SK-N-SH treated with all-trans-retinoic acid at 6 μM for 48 hours (cell line): ENCODE data around the gene RETREG3.

Experiments
- ATAC-seq: fragments of 200-7000 bp; cut with Tn5 transposase; 3 replicates; pipeline ENCODE4 v1.9.1; 2020; ENCODE audit warnings: mild to moderate bottlenecking, moderate library complexity
- ARNTL ChIP-seq: fragments of 450-650 bp; formaldehyde crosslinking; IDR thresholded peaks from 2 replicates; pipeline ENCODE4 v1.5.0; 2020; ENCODE audit warnings: low read depth, mild to moderate bottlenecking, moderate library complexity, borderline replicate concordance
- BACH2 ChIP-seq: fragments of 250-450 bp; sonication (Bioruptor Pico); IDR thresholded peaks from 2 replicates; pipeline ENCODE4 v1.9.0; 2021; ENCODE audit warnings: mild to moderate bottlenecking, borderline replicate concordance
- CSDC2 ChIP-seq: fragments of 250-450 bp; sonication (Bioruptor Pico); IDR thresholded peaks from 2 replicates; pipeline ENCODE4 v1.5.0; 2020; ENCODE audit warnings: mild to moderate bottlenecking, moderate library complexity
- ESRRG ChIP-seq: fragments of 250-450 bp; sonication (Bioruptor Pico); IDR thresholded peaks from 2 replicates; pipeline ENCODE4 v1.6.1; 2021; ENCODE audit warnings: mild to moderate bottlenecking
- GLIS3 ChIP-seq: fragments of 250-450 bp; sonication (Bioruptor Pico); IDR thresholded peaks from 2 replicates; pipeline ENCODE4 v1.5.0; 2020; ENCODE audit warnings: mild to moderate bottlenecking, moderate library complexity
- ISL1 ChIP-seq: fragments of 250-450 bp; sonication (Bioruptor Pico); IDR thresholded peaks from 2 replicates; pipeline ENCODE4 v2.1.2; 2022; ENCODE audit warnings: mild to moderate bottlenecking, moderate library complexity
- OSR1 ChIP-seq: fragments of 250-450 bp; sonication (Bioruptor Pico); IDR thresholded peaks from 2 replicates; pipeline ENCODE4 v1.8.0; 2022; ENCODE audit warnings: moderate library complexity, mild to moderate bottlenecking, inconsistent platforms
- PPARA ChIP-seq: fragments of 250-450 bp; sonication (Bioruptor Pico); IDR thresholded peaks from 2 replicates; pipeline ENCODE4 v1.5.0; 2020; ENCODE audit warnings: mild to moderate bottlenecking, borderline replicate concordance
- RARB ChIP-seq: fragments of 250-450 bp; sonication (Bioruptor Pico); IDR thresholded peaks from 2 replicates; pipeline ENCODE4 v1.8.0; 2021; ENCODE audit warnings: mild to moderate bottlenecking, moderate library complexity
- SNAI2 ChIP-seq: fragments of 250-450 bp; sonication (Bioruptor Pico); IDR thresholded peaks from 2 replicates; pipeline ENCODE4 v1.5.0; 2020; ENCODE audit warnings: mild to moderate bottlenecking, moderate library complexity
- TCF4 ChIP-seq: fragments of 250-450 bp; sonication (Bioruptor Pico); IDR thresholded peaks from 2 replicates; pipeline ENCODE4 v1.8.0; 2021; ENCODE audit warnings: mild to moderate bottlenecking, moderate library complexity, borderline replicate concordance
- TOX ChIP-seq: fragments of 250-450 bp; sonication (Bioruptor Pico); IDR thresholded peaks from 2 replicates; pipeline ENCODE4 v1.8.0; 2021; ENCODE audit warnings: mild to moderate bottlenecking, moderate library complexity, borderline replicate concordance
- ZC3H10 ChIP-seq: fragments of 250-450 bp; sonication (Bioruptor Pico); IDR thresholded peaks from 2 replicates; pipeline ENCODE4 v1.5.1; 2021; ENCODE audit warnings: mild to moderate bottlenecking, moderate library complexity
- ZFP3 ChIP-seq: fragments of 250-450 bp; sonication (Bioruptor Pico); IDR thresholded peaks from 2 replicates; pipeline ENCODE4 v1.5.0; 2020; ENCODE audit warnings: mild to moderate bottlenecking, moderate library complexity
- ZFP30 ChIP-seq: fragments of 450-650 bp; formaldehyde crosslinking; IDR thresholded peaks from 2 replicates; pipeline ENCODE4 v1.5.0; 2022; ENCODE audit warnings: mild to moderate bottlenecking, moderate library complexity
- ZNF565 ChIP-seq: fragments of 450-650 bp; formaldehyde crosslinking; conservative IDR thresholded peaks from 2 replicates; pipeline ENCODE4 v1.5.0; 2020; ENCODE audit warnings: low read depth, mild to moderate bottlenecking, moderate library complexity
- ZNF70 ChIP-seq: fragments of 450-650 bp; formaldehyde crosslinking; IDR thresholded peaks from 2 replicates; pipeline ENCODE4 v1.5.0; 2020; ENCODE audit warnings: mild to moderate bottlenecking, moderate library complexity
- ZNF8 ChIP-seq: fragments of 450-650 bp; formaldehyde crosslinking; IDR thresholded peaks from 2 replicates; pipeline ENCODE4 v1.5.0; 2020; ENCODE audit warnings: mild to moderate bottlenecking, moderate library complexity
- TF ChIP-seq, protein P1 (sequence below): fragments of 250-450 bp; sonication (Bioruptor Pico); IDR thresholded peaks from 2 replicates; pipeline ENCODE4 v1.5.1; 2020; ENCODE audit warnings: low read depth, mild to moderate bottlenecking, moderate library complexity
- TF ChIP-seq, protein P2 (sequence below): fragments of 250-450 bp; sonication (Bioruptor Pico); IDR thresholded peaks from 2 replicates; pipeline ENCODE4 v1.5.1; 2021; ENCODE audit warnings: mild to moderate bottlenecking, moderate library complexity
- TF ChIP-seq, protein P3 (sequence below): fragments of 250-450 bp; sonication (Bioruptor Pico); IDR thresholded peaks from 2 replicates; pipeline ENCODE4 v1.5.0; 2020; ENCODE audit warnings: mild to moderate bottlenecking, moderate library complexity
- TF ChIP-seq, protein P4 (sequence below): fragments of 250-450 bp; sonication (Bioruptor Pico); IDR thresholded peaks from 2 replicates; pipeline ENCODE4 v1.8.0; 2021; ENCODE audit warnings: low read depth, mild to moderate bottlenecking, moderate library complexity, borderline replicate concordance

RETREG3 gene

DNA sequence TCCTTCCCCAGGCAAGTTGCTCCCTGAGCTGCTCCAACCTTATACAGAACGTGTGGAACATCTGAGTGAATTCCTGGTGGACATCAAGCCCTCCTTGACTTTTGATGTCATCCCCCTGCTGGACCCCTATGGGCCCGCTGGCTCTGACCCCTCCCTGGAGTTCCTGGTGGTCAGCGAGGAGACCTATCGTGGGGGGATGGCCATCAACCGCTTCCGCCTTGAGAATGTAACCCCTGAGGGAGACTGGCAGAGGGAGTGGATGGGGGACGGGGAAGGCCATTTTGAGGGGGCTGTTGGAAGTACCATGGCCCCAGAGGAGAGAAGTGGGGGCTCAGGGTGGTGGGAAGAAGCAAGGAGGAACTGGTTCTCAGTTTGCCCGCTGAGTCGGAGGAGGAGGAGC, 45.2 kb downstream of the RETREG3 start:
- TF ChIP-seq CSDC2 (CRISPR knock-in tag) (no peak), GLIS3 (CRISPR knock-in tag) (no peak), ISL1 (CRISPR knock-in tag) (no peak), ZFP3 (CRISPR knock-in tag) (no peak), ZFP30 (CRISPR knock-in tag) (no peak), PPARA (no peak), ZNF8 (CRISPR knock-in tag) (no peak), ARNTL (no peak), ZNF70 (CRISPR knock-in tag) (no peak), ZC3H10 (CRISPR knock-in tag) (no peak), RARB (CRISPR knock-in tag) (no peak), BACH2 (CRISPR knock-in tag) (no peak)
- TF ChIP-seq, protein P1, sequence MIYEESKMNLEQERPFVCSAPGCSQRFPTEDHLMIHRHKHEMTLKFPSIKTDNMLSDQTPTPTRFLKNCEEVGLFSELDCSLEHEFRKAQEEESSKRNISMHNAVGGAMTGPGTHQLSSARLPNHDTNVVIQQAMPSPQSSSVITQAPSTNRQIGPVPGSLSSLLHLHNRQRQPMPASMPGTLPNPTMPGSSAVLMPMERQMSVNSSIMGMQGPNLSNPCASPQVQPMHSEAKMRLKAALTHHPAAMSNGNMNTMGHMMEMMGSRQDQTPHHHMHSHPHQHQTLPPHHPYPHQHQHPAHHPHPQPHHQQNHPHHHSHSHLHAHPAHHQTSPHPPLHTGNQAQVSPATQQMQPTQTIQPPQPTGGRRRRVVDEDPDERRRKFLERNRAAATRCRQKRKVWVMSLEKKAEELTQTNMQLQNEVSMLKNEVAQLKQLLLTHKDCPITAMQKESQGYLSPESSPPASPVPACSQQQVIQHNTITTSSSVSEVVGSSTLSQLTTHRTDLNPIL (CRISPR knock-in tag), result no peak
- TF ChIP-seq, all 23 proteins: peak for 0
- no peak for ATAC-seq

DNA sequence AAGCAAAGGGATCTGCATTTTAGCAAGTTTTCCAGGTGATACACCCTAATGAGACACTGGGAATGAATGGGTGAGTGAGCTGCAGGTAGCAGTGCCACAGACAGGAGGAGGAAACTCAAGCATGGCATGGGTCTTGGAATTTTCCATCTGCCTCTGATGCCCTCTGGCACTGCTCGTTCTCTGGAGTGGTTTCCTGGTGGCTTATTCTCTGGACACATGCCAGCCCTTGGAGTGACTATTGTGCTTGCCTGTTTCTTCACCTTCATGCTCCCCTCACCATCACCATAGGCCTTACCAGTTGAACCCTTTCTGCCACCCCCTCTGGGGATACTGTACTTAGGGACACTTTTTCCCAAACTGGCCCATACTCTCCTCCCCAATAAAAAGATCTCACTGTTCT, 45.6 kb downstream of the RETREG3 start:
- no peak for ATAC-seq
- TF ChIP-seq ZNF8 (CRISPR knock-in tag) (no peak), TCF4 (CRISPR knock-in tag) (no peak), OSR1 (CRISPR knock-in tag) (no peak), GLIS3 (CRISPR knock-in tag) (no peak), SNAI2 (CRISPR knock-in tag) (no peak), BACH2 (CRISPR knock-in tag) (no peak), ZFP3 (CRISPR knock-in tag) (no peak)

DNA sequence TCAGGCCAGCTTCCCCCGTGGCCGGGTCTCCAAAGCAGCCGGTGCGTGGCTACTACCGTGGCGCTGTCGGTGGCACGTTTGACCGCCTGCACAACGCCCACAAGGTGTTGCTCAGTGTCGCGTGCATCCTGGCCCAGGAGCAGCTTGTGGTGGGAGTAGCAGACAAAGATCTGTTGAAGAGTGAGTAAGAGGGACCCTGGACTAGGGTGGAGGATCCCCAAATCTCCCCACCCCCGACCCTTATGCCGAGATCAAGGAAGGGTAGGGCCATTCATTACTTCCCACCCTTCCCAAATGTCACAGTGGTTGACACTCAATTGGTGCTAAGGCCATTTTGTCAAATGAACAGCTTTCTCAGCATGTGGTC, 46.0 kb downstream of the RETREG3 start:
- ATAC-seq, result no peak
- TF ChIP-seq PPARA, result no peak
- no peak for TF ChIP-seq ARNTL
- TF ChIP-seq, protein P2, sequence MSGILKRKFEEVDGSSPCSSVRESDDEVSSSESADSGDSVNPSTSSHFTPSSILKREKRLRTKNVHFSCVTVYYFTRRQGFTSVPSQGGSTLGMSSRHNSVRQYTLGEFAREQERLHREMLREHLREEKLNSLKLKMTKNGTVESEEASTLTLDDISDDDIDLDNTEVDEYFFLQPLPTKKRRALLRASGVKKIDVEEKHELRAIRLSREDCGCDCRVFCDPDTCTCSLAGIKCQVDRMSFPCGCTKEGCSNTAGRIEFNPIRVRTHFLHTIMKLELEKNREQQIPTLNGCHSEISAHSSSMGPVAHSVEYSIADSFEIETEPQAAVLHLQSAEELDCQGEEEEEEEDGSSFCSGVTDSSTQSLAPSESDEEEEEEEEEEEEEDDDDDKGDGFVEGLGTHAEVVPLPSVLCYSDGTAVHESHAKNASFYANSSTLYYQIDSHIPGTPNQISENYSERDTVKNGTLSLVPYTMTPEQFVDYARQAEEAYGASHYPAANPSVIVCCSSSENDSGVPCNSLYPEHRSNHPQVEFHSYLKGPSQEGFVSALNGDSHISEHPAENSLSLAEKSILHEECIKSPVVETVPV (CRISPR knock-in tag), result no peak
- no peak for TF ChIP-seq BACH2 (CRISPR knock-in tag)
- TF ChIP-seq, protein P1 (CRISPR knock-in tag), result no peak
- no peak for TF ChIP-seq ZC3H10 (CRISPR knock-in tag)
- no peak for TF ChIP-seq GLIS3 (CRISPR knock-in tag)
- no peak for TF ChIP-seq ZNF565 (CRISPR knock-in tag)
- TF ChIP-seq, protein P3, sequence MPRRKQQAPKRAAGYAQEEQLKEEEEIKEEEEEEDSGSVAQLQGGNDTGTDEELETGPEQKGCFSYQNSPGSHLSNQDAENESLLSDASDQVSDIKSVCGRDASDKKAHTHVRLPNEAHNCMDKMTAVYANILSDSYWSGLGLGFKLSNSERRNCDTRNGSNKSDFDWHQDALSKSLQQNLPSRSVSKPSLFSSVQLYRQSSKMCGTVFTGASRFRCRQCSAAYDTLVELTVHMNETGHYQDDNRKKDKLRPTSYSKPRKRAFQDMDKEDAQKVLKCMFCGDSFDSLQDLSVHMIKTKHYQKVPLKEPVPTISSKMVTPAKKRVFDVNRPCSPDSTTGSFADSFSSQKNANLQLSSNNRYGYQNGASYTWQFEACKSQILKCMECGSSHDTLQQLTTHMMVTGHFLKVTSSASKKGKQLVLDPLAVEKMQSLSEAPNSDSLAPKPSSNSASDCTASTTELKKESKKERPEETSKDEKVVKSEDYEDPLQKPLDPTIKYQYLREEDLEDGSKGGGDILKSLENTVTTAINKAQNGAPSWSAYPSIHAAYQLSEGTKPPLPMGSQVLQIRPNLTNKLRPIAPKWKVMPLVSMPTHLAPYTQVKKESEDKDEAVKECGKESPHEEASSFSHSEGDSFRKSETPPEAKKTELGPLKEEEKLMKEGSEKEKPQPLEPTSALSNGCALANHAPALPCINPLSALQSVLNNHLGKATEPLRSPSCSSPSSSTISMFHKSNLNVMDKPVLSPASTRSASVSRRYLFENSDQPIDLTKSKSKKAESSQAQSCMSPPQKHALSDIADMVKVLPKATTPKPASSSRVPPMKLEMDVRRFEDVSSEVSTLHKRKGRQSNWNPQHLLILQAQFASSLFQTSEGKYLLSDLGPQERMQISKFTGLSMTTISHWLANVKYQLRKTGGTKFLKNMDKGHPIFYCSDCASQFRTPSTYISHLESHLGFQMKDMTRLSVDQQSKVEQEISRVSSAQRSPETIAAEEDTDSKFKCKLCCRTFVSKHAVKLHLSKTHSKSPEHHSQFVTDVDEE (CRISPR knock-in tag), result no peak
- no peak for TF ChIP-seq TOX (CRISPR knock-in tag)
- no peak for TF ChIP-seq ZNF70 (CRISPR knock-in tag)
- no peak for TF ChIP-seq ESRRG (CRISPR knock-in tag)

DNA sequence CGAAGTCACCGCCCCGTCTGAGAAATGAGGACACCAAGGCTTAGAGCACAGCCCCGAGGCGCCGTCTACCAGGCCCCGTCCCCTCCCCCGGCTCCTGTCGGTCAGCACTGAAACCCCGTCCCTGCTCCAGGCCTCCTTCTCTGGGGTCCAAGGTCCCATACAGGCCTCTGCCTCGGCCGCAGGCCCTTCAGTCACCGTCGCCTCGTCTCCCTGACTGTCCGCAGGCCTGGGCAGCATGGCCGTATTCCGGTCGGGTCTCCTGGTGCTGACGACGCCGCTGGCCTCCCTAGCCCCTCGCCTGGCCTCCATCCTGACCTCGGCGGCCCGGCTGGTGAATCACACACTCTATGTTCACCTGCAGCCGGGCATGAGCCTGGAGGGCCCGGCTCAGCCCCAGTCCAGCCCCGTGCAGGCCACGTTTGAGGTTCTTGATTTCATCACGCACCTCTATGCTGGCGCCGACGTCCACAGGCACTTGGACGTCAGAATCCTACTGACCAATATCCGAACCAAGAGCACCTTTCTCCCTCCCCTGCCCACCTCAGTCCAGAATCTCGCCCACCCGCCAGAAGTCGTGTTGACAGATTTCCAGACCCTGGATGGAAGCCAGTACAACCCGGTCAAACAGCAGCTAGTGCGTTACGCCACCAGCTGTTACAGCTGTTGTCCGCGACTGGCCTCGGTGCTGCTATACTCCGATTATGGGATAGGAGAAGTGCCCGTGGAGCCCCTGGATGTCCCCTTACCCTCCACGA, 46.6 kb downstream of the RETREG3 start:
- ATAC-seq, result peak; percentile 14
- no peak for TF ChIP-seq SNAI2 (CRISPR knock-in tag)
- TF ChIP-seq OSR1 (CRISPR knock-in tag), result no peak
- TF ChIP-seq, protein P4, sequence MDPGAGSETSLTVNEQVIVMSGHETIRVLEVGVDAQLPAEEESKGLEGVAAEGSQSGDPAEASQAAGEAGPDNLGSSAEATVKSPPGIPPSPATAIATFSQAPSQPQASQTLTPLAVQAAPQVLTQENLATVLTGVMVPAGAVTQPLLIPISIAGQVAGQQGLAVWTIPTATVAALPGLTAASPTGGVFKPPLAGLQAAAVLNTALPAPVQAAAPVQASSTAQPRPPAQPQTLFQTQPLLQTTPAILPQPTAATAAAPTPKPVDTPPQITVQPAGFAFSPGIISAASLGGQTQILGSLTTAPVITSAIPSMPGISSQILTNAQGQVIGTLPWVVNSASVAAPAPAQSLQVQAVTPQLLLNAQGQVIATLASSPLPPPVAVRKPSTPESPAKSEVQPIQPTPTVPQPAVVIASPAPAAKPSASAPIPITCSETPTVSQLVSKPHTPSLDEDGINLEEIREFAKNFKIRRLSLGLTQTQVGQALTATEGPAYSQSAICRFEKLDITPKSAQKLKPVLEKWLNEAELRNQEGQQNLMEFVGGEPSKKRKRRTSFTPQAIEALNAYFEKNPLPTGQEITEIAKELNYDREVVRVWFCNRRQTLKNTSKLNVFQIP (CRISPR knock-in tag), result no peak
- TF ChIP-seq, protein P2 (CRISPR knock-in tag), result no peak
- TF ChIP-seq ZC3H10 (CRISPR knock-in tag), result no peak
- TF ChIP-seq ARNTL, result no peak
- TF ChIP-seq TOX (CRISPR knock-in tag), result no peak
- TF ChIP-seq, protein P3 (CRISPR knock-in tag), result no peak
- TF ChIP-seq CSDC2 (CRISPR knock-in tag), result no peak
